ENCODE data around the gene FSTL3. TPM values are rescaled to one million over a fixed set of nuclear protein-coding genes. Genes with fewer than 3 reads are reported as not detected.
A peak's percentile ranks its signal among the peaks of the same experiment; 100 is the strongest.

The FSTL3 gene
- total RNA-seq, 4 donors from 2014 or later: 4.4 to 43.3 (median 17.7) TPM

DNA sequence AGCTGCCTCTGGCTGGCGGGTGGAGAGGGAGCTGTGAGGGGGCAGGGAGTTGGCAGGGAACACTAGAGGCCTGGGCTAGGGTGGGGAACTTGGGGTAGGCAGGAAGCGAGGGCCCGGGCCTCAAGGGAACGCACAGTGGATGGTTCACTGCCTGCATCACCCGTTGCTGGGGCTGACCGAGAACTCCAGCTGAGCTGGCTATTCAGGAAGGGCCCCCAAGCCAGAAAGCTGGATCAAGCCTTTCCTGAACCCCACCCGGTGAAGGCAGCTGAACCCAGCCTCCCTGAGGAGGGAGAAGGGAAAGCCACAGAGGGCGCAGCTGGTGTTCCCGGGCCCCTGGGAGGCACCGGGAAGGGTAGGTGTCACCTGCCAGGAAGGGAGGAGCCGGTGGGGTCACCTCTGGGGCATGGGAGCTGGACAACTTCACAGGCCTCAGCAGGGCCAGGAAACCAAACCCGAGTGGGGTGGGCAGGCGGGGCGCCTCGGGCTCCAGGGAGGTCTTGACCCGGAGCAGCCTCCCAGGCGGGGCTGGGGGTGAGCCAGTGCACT lies 46.4 kb downstream of the FSTL3 start:
- TF ChIP-seq CTCF (IDR thresholded peaks at IDR 0.05): no peak
- Histone ChIP-seq H3K36me3 (no peaks in the 10 kb centered on the region), H3K27ac (peak overlapping the region in 2 of 4 donors; percentile 25 to 39), H3K4me3 (no peak overlapping the region), H3K9me3 (no peaks in the 10 kb centered on the region), H3K4me1 (peaks cover 12 to 39% (median 17%) of the 10 kb centered on the region in 3 donors), H3K27me3 (peaks cover 0 to 30% (median 1%) of the 10 kb centered on the region in 4 donors)
- DNase-seq: no peak
- intact Hi-C loops (cut with DNase I): no loop called here
- WGBS, 2 donors: 73% methylated on average over 5 of the region's 17 CpGs; no CpG with 5 or more reads in 1 of the 2 donors

DNA sequence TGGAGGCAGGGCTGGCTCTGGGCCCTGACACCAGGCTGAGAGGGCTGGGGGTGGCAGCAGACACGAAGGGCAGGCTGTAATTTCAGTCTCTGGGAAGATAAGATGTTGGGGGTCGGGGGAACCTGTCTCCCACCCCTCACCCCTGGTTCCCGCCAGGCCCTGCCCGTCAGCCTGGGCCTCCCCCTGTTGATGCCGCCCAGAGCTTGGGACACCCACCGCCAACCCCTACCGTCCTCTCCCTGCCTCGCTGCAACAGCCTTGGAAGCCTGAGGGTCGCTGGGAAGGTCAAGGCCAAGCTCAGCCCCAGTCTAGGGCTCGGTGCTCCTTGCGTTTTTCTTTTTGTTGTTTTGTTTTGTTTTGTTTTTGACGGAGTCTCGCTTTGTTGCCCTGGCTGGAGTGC lies 47.1 kb downstream of the FSTL3 start:
- Histone ChIP-seq H3K27me3 (peaks cover 0 to 28% (median 1%) of the 10 kb centered on the region in 4 donors), H3K4me1 (peaks cover 12 to 43% (median 20%) of the 10 kb centered on the region in 3 donors), H3K36me3 (no peaks in the 10 kb centered on the region), H3K4me3 (no peak overlapping the region), H3K9me3 (no peaks in the 10 kb centered on the region), H3K27ac (peak overlapping the region in 1 of 4 donors; percentile 39)
- TF ChIP-seq POLR2A (IDR thresholded peaks at IDR 0.05): no peak
- no peak for TF ChIP-seq CTCF (IDR thresholded peaks at IDR 0.05)
- intact Hi-C loops (cut with DNase I): no loop called here
- no peak for DNase-seq
- 76 to 80% methylated on average over 13 of the region's 13 CpGs for WGBS, 2 donors

DNA sequence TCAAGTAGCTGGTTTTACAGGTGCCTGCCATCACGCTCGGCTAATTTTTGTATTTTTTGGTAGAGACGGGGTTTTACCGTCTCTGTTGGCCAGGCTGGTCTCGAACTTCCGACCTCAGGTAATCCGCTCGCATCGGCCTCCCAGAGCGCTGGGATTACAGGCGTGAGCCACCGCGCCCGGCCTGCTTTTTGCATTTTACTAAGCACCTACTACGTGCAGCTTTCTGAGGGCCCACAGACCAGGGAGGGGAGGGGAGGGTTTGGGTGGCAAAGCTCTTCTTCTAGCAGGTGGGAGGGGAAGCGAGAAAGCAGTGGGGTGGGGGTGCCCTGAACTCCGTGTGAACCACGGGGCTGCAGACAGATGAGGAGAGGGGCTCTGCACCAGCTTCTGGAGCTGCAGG lies 47.5 kb downstream of the FSTL3 start:
- H3K27me3 ChIP-seq: peaks cover 0 to 23% (median 1%) of the 10 kb centered on the region in 4 donors
- H3K27ac ChIP-seq: no peak overlapping the region
- intact Hi-C loops (cut with DNase I): no loop called here
- H3K9me3 ChIP-seq: no peaks in the 10 kb centered on the region
- H3K36me3 ChIP-seq: no peaks in the 10 kb centered on the region
- WGBS, 2 donors: 87 to 97% methylated on average over 5 to 17 of the region's 18 CpGs
- DNase-seq: no peak
- H3K4me1 ChIP-seq: peaks cover 12 to 41% (median 20%) of the 10 kb centered on the region in 3 donors
- TF ChIP-seq POLR2A (IDR thresholded peaks at IDR 0.05) (no peak), CTCF (IDR thresholded peaks at IDR 0.05) (no peak)
- no peak overlapping the region for H3K4me3 ChIP-seq

GRCh38 chr19:725461-726089 lies 49.4 kb downstream of the FSTL3 start:
- Histone ChIP-seq H3K9me3 (no peaks in the 10 kb centered on the region), H3K4me1 (peaks cover 0 to 22% (median 10%) of the 10 kb centered on the region in 3 donors), H3K27me3 (peaks cover 0 to 4% (median 0%) of the 10 kb centered on the region in 4 donors), H3K4me3 (no peak overlapping the region), H3K27ac (no peak overlapping the region), H3K36me3 (no peaks in the 10 kb centered on the region)
- TF ChIP-seq POLR2A (IDR thresholded peaks at IDR 0.05) (no peak), CTCF (IDR thresholded peaks at IDR 0.05) (no peak)
- WGBS, 2 donors: 72 to 81% methylated on average over 8 to 9 of the region's 13 CpGs
- no peak for DNase-seq
- intact Hi-C loops (cut with DNase I): no loop called here
